SK-N-DZ (cell line): ENCODE results near the gene CIAO3.

ENCODE experiments used
- DNase-seq: peaks from one replicate; pipeline ENCODE4 v3.0.0-alpha.2; 2015; ENCODE audit warnings: low spot score

Gene CIAO3

GRCh38 chr16:735982-736453 lies 4.8 kb downstream of the CIAO3 start:
- DNase-seq, result no peak

GRCh38 chr16:734981-735881 lies 5.6 kb downstream of the CIAO3 start:
- DNase-seq, result no peak

- no peak for DNase-seq
These were observed 6.4 kb downstream of the CIAO3 start for GRCh38 chr16:734208-734980.

- no peak for DNase-seq
These were observed 7.2 kb downstream of the CIAO3 start for GRCh38 chr16:733382-734207.

- DNase-seq, result no peak
These were observed 7.9 kb downstream of the CIAO3 start for GRCh38 chr16:732936-733335.

- no peak for DNase-seq
These were observed 8.5 kb downstream of the CIAO3 start for GRCh38 chr16:732332-732731.

GRCh38 chr16:730666-731509 lies 9.9 kb downstream of the CIAO3 start:
- DNase-seq, result no peak

GRCh38 chr16:729768-730665 lies 10.8 kb downstream of the CIAO3 start:
- DNase-seq, result no peak

GRCh38 chr16:728890-729744 lies 11.7 kb downstream of the CIAO3 start:
- DNase-seq, result no peak

GRCh38 chr16:728131-728889 lies 12.5 kb downstream of the CIAO3 start:
- DNase-seq, result peak; percentile 83

GRCh38 chr16:727291-727977 lies 13.4 kb downstream of the CIAO3 start:
- no peak for DNase-seq

GRCh38 chr16:726438-727290 lies 14.1 kb downstream of the CIAO3 start, which contains the start of the genes CCDC78 and HAGHL:
TSS of gene CCDC78 (minus strand) at chr16:726443. CDS start at chr16:726367, 76 bp downstream.
TSS of gene HAGHL (plus strand) at chr16:727106. CDS start at chr16:727510, 404 bp downstream.
- DNase-seq, result no peak

- DNase-seq, result no peak
These were observed 14.7 kb downstream of the CIAO3 start for GRCh38 chr16:726188-726437.

- DNase-seq, result no peak
These were observed 15.2 kb downstream of the CIAO3 start for GRCh38 chr16:725463-726187.

GRCh38 chr16:725041-725376 lies 15.8 kb downstream of the CIAO3 start:
- no peak for DNase-seq
